HepG2 (cell line): ENCODE measurements around the gene PRR19. TPM values are rescaled to one million over a fixed set of nuclear protein-coding genes. Genes with fewer than 3 reads are reported as not detected.

Experiments used
- ATAC-seq: fragments of 200-7000 bp; cut with Tn5 transposase; 3 replicates; pipeline ENCODE4 v1.9.1; 2020; ENCODE audit warnings: mild to moderate bottlenecking, moderate library complexity
- BruUV-seq: library from RNA; stranded (reverse); fragments of 400-500 nt; replicated peaks from 2 replicates; lab custom pipeline; 2021; lab: Mats Ljungman, UMichigan
- CTCF ChIA-PET: fragments of 300-600 bp; formaldehyde crosslinking; extraction: SDS; loops from one replicate; lab custom pipeline; 2021; ENCODE audit warnings: low total read pairs, inconsistent platforms, low intra/inter-chr PET ratio; lab: Yijun Ruan, JAX
- POLR2A ChIA-PET: fragments of 350-600 bp; sonication (Branson Sonifier 250); formaldehyde crosslinking; loops from one replicate; lab custom pipeline; 2020; ENCODE audit warnings: antibody characterized with exemption, inconsistent platforms; lab: Yijun Ruan, JAX
- DNase-seq: peaks from one replicate; pipeline ENCODE4 v3.0.0-alpha.2; 2015; ENCODE audit warnings: low spot score
- FAIRE-seq: peaks from 3 replicates; lab custom pipeline; 2011; peaks lifted over from hg19 to GRCh38; lab: Jason Lieb, UNC
- H2AFZ ChIP-seq: one replicate; pipeline ENCODE4 v1.6.1; 2011; ENCODE audit warnings: low read length, inconsistent platforms
- H3K27ac ChIP-seq: fragments of 300-600 bp; 3 replicates; pipeline ENCODE4 v1.8.0; 2011; ENCODE audit warnings: mixed run types, mild to moderate bottlenecking, mixed read lengths, low read length, inconsistent platforms; ENCODE audit not compliant: insufficient read depth; ENCODE audit errors: extremely low read length
- H3K27me3 ChIP-seq, 2 experiments: fragments of 200-600 bp in 1 of 2; 2 replicates in 1 of 2; 3 replicates in 1 of 2; pipeline versions ENCODE4 v1.6.0 to v1.8.0; 2011; ENCODE audit warnings: low read length in 2 of 2, mild to moderate bottlenecking in 2 of 2, moderate library complexity in 2 of 2, inconsistent platforms in 1 of 2; ENCODE audit not compliant: insufficient read depth in 2 of 2, control insufficient read depth in 1 of 2
- H3K36me3 ChIP-seq, 2 experiments: fragments of 200-600 bp in 1 of 2; replicated peaks in 1 of 2; 2 replicates in 1 of 2; 3 replicates in 1 of 2; pipeline versions ENCODE4 v1.5.1 to v1.8.0; 2011; ENCODE audit warnings: low read length in 2 of 2, inconsistent platforms in 1 of 2; ENCODE audit not compliant: insufficient read depth in 2 of 2, control insufficient read depth in 1 of 2
- H3K4me1 ChIP-seq: 2 replicates; pipeline ENCODE4 v1.5.1; 2012; ENCODE audit warnings: low read length, inconsistent platforms; ENCODE audit not compliant: insufficient read depth
- H3K4me2 ChIP-seq: 2 replicates; pipeline ENCODE4 v1.6.0; 2011; ENCODE audit warnings: low read depth, low read length, inconsistent platforms
- H3K4me3 ChIP-seq, 3 experiments: fragments of 200-600 bp in 1 of 3; sonication (generic), shearing (Covaris generic) in 1 of 3; replicated peaks in 1 of 3; 2 replicates each; pipeline ENCODE4 v1.5.1; 2011 to 2016; ENCODE audit warnings: low read length in 3 of 3, inconsistent platforms in 2 of 3, low read depth in 2 of 3, mild to moderate bottlenecking in 2 of 3, control low read depth in 1 of 3, mixed read lengths in 1 of 3; ENCODE audit not compliant: insufficient read depth in 1 of 3
- H3K79me2 ChIP-seq: one replicate; pipeline ENCODE4 v1.6.1; 2011; ENCODE audit warnings: low read length, inconsistent platforms; ENCODE audit not compliant: insufficient read depth
- H3K9ac ChIP-seq: 2 replicates; pipeline ENCODE4 v1.6.0; 2011; ENCODE audit warnings: mild to moderate bottlenecking, low read depth, low read length, inconsistent platforms; ENCODE audit not compliant: insufficient read depth
- H3K9me3 ChIP-seq: 2 replicates; pipeline ENCODE4 v1.5.1; 2012; ENCODE audit warnings: mild to moderate bottlenecking, low read length
- H4K20me1 ChIP-seq: 2 replicates; pipeline ENCODE4 v1.6.0; 2011; ENCODE audit warnings: inconsistent platforms, mild to moderate bottlenecking, low read length, moderate library complexity; ENCODE audit not compliant: insufficient read depth
- ARNT ChIP-seq: fragments of 450-650 bp; IDR thresholded peaks from 2 replicates; pipeline ENCODE4 v1.6.1; 2017
- GATAD2A ChIP-seq: IDR thresholded peaks from 2 replicates; pipeline ENCODE4 v1.6.1; 2016
- GTF2F1 ChIP-seq: fragments of 150-350 bp; IDR thresholded peaks from 2 replicates; pipeline ENCODE4 v1.6.1; 2014; ENCODE audit warnings: low read length
- HIC2 ChIP-seq: sonication (generic); formaldehyde crosslinking; IDR thresholded peaks from 2 replicates; pipeline ENCODE4 v1.9.0; 2022; ENCODE audit warnings: low read depth, missing genetic modification reagents
- NCOR1 ChIP-seq: fragments of 200-600 bp; sonication (generic); IDR thresholded peaks from 2 replicates; pipeline ENCODE4 v1.7.0; 2017; ENCODE audit warnings: antibody characterized with exemption, low read length, borderline replicate concordance
- POLR2A ChIP-seq, 2 experiments: IDR thresholded peaks; 2 replicates each; pipeline ENCODE4 v1.6.1; 2011; ENCODE audit warnings: low read depth in 2 of 2, low read length in 2 of 2, mild to moderate bottlenecking in 1 of 2, moderate library complexity in 1 of 2; ENCODE audit not compliant: insufficient read depth in 1 of 2
- ZBTB33 ChIP-seq: sonication (generic); formaldehyde crosslinking; IDR thresholded peaks from 2 replicates; pipeline ENCODE4 v1.4.0; 2020; ENCODE audit warnings: missing genetic modification reagents
- ZNF337 ChIP-seq: sonication (generic); formaldehyde crosslinking; IDR thresholded peaks from 2 replicates; pipeline ENCODE4 v1.5.1; 2020; ENCODE audit warnings: missing genetic modification reagents, low read depth, mild to moderate bottlenecking, borderline replicate concordance
- ZNF629 ChIP-seq: sonication (generic); formaldehyde crosslinking; conservative IDR thresholded peaks from 2 replicates; pipeline ENCODE4 v1.5.0; 2020; ENCODE audit warnings: missing genetic modification reagents
- WGBS: methylation state at CpG from one replicate; pipeline ENCODE4 v1.1.6; 2017; ENCODE audit warnings: low lambda C conversion rate; 5-methylcytosine and 5-hydroxymethylcytosine counted together
- in situ Hi-C: cut with HindIII; loops from 2 replicates; pipeline ENCODE4 v1.10.0; 2017; ENCODE audit warnings: low pct_unique_long_range_greater_than_20kb; ENCODE audit not compliant: extremely low pct_ligation_motif_present
- intact Hi-C: fragments of 100-400 bp; cut with micrococcal nuclease; formaldehyde crosslinking; loops from one replicate; pipeline ENCODE4 v1.10.0; 2022; ENCODE audit not compliant: unreplicated experiment
- polyA plus RNA-seq, 8 experiments: library from polyadenylated mRNA; depleted of rRNA in 3 of 8; stranded (reverse) in 7 of 8; unstranded in 1 of 8; fragments of >200 nt; fragmentation: Illumina TruSeq in 4 of 8; extraction: Trizol in 4 of 8; gene quantifications; 2 replicates each; pipeline versions ENCODE4 v1.2.1 to v1.2.3, GENCODE V29; 2011 to 2016; ENCODE audit warnings: low read depth in 4 of 8, missing spikeins in 1 of 8, mixed read lengths in 1 of 8; ENCODE audit not compliant: insufficient read depth in 1 of 8
- total RNA-seq, 5 experiments: library from RNA; depleted of rRNA; stranded (reverse); fragments of >200 nt; fragmentation: Illumina TruSeq; extraction: Trizol; gene quantifications; 2 replicates each; pipeline ENCODE4 v1.2.3, GENCODE V29; 2016; ENCODE audit warnings: low read depth in 1 of 5

PRR19 gene
- total and polyA plus RNA-seq, 2 of the 13 experiments (the other 11 are each of a cell fraction or from before 2014, with no cell fraction given): 0.21 to 0.33 TPM

GRCh38 chr19:42276821-42277220 lies 25.1 kb upstream of the PRR19 start:
- FAIRE-seq: no peak
- no TSS peak for BruUV-seq
- 96% methylated on average over 4 of the region's 4 CpGs for WGBS
- H3K4me1 ChIP-seq: peaks cover 34% of the 10 kb centered on the region
- H4K20me1 ChIP-seq: no peaks in the 10 kb centered on the region
- no peak overlapping the region for H3K4me3 ChIP-seq
- H3K27me3 ChIP-seq: no peaks in the 10 kb centered on the region
- TF ChIP-seq NCOR1 (no peak), ZNF629 (CRISPR knock-in tag) (peak; percentile 69), ARNT (no peak), GTF2F1 (no peak)
- ATAC-seq: no peak
- in situ Hi-C loops (no loop called here), intact Hi-C loops (no loop called here)
- H3K79me2 ChIP-seq: no peaks in the 10 kb centered on the region
- H3K4me2 ChIP-seq: no peak overlapping the region
- H3K9ac ChIP-seq: no peak overlapping the region
- H2AFZ ChIP-seq: no peak overlapping the region
- no peak for DNase-seq
- CTCF ChIA-PET: interaction anchor here (1.2 kb wide), 1 partner anchor 30 kb away, joined by 3 read pairs; no protein-coding TSS in a partner anchor
- peaks cover 5 to 21% of the 10 kb centered on the region in 2 experiments; a peak in 4 of 5 replicates for H3K36me3 ChIP-seq
- POLR2A ChIA-PET: interaction anchor here (7.4 kb wide), 1 partner anchor 31 kb away, joined by 117 read pairs; the partner anchor contains the start of gene GSK3A
- no peak overlapping the region for H3K27ac ChIP-seq
- H3K9me3 ChIP-seq: no peaks in the 10 kb centered on the region

GRCh38 chr19:42277821-42278451 lies 24.0 kb upstream of the PRR19 start:
- Histone ChIP-seq H3K27ac (peak overlapping the region; percentile 27), H3K4me1 (peaks cover 45% of the 10 kb centered on the region), H3K4me2 (no peak overlapping the region; the same call in 1 of the 2 replicates), H4K20me1 (no peaks in the 10 kb centered on the region), H3K27me3 (no peaks in the 10 kb centered on the region), H3K36me3 (peaks cover 5 to 16% of the 10 kb centered on the region in 2 experiments; a peak in 3 of 5 replicates), H3K9me3 (no peaks in the 10 kb centered on the region), H3K4me3 (no peak overlapping the region), H3K79me2 (peaks cover 5% of the 10 kb centered on the region), H2AFZ (no peak overlapping the region), H3K9ac (0 out of 2 replicates have a peak overlapping the region, but pooled peaks have one; percentile 3)
- intact Hi-C loops: loop anchor here (2.0 kb wide), 1 partner anchor 57 kb away; the partner anchor contains the start of gene ZNF526
- in situ Hi-C loops: no loop called here
- ATAC-seq (no peak), FAIRE-seq (no peak), DNase-seq (no peak)
- BruUV-seq: no TSS peak
- WGBS: 80% methylated on average over 9 of the region's 10 CpGs
- ChIA-PET POLR2A (interaction anchor here (2.2 to 7.4 kb wide), 2 partner anchors 22 to 32 kb away, joined by 11 to 117 read pairs; partner anchors contain the start of gene GSK3A), CTCF (interaction anchor here (1.2 kb wide), 1 partner anchor 31 kb away, joined by 3 read pairs; no protein-coding TSS in a partner anchor)
- TF ChIP-seq HIC2 (peak; percentile 53; the same call in 1 of the 2 replicates), ZNF337 (CRISPR knock-in tag) (no peak), ZBTB33 (CRISPR knock-in tag) (peak; percentile 83; the same call in 1 of the 2 replicates), POLR2A (IDR thresholded peaks at IDR 0.05; ENCODE audit: insufficient read depth in 1 of 2, low read depth in 2 of 2, low read length in 2 of 2) (no peak), GATAD2A (CRISPR knock-in tag) (no peak)
